K562 (cell line): ENCODE measurements around the gene CIAO1. TPM values are rescaled to one million over a fixed set of nuclear protein-coding genes. Genes with fewer than 3 reads are reported as not detected.

Source experiments
- E2F6 ChIP-seq, 2 experiments: IDR thresholded peaks; 2 replicates each; pipeline ENCODE4 v1.6.1; 2011; ENCODE audit warnings: borderline replicate concordance in 1 of 2, control low read depth in 1 of 2, low read depth in 1 of 2, low read length in 1 of 2, mild to moderate bottlenecking in 1 of 2, mixed read lengths in 1 of 2, moderate library complexity in 1 of 2; ENCODE audit not compliant: insufficient read depth in 1 of 2, insufficient read length in 1 of 2, poor library complexity in 1 of 2, severe bottlenecking in 1 of 2; ENCODE audit errors: extremely low read depth in 1 of 2
- GTF2A2 ChIP-seq: IDR thresholded peaks from 2 replicates; pipeline ENCODE4 v1.6.1; 2016; ENCODE audit warnings: mild to moderate bottlenecking, missing genetic modification characterization, missing compliant biosample characterization
- MAX ChIP-seq: sonication (generic); formaldehyde crosslinking; IDR thresholded peaks from 2 replicates; pipeline ENCODE4 v1.9.0; 2022; ENCODE audit warnings: mild to moderate bottlenecking, missing genetic modification reagents
- MGA ChIP-seq: fragments of 450-650 bp; IDR thresholded peaks from 2 replicates; pipeline ENCODE4 v1.6.1; 2016; ENCODE audit warnings: mild to moderate bottlenecking, moderate library complexity
- MXI1 ChIP-seq: IDR thresholded peaks from 2 replicates; pipeline ENCODE4 v1.6.1; 2011; ENCODE audit warnings: low read depth, mild to moderate bottlenecking, improper control_type of control experiment, low read length
- NBN ChIP-seq: fragments of 450-650 bp; IDR thresholded peaks from 2 replicates; pipeline ENCODE4 v1.6.1; 2016; ENCODE audit warnings: low read depth, mild to moderate bottlenecking
- SMARCA5 ChIP-seq: fragments of 450-650 bp; IDR thresholded peaks from 2 replicates; pipeline ENCODE4 v1.6.1; 2016
- SP2 ChIP-seq: IDR thresholded peaks from 2 replicates; pipeline ENCODE4 v1.6.1; 2011; ENCODE audit warnings: mild to moderate bottlenecking, low read depth, low read length, moderate library complexity; ENCODE audit not compliant: poor library complexity, severe bottlenecking; ENCODE audit errors: extremely low read depth
- THRA ChIP-seq: fragments of 450-650 bp; IDR thresholded peaks from 2 replicates; pipeline ENCODE4 v1.6.1; 2017; ENCODE audit warnings: mild to moderate bottlenecking, moderate library complexity
- polyA plus RNA-seq, 8 experiments: library from polyadenylated mRNA; depleted of rRNA in 4 of 8; stranded (reverse) in 5 of 8; unstranded in 3 of 8; fragments of >200 nt; fragmentation: Nextera tagmentation in 2 of 8; fragmentation: Illumina TruSeq in 1 of 8; extraction: Ambion mirVana in 2 of 8; extraction: Trizol in 1 of 8; gene quantifications; 2 replicates each; pipeline versions ENCODE4 v1.2.1 to v1.2.3, GENCODE V29; 2011 to 2014; ENCODE audit warnings: inconsistent platforms in 1 of 8, missing spikeins in 1 of 8
- total RNA-seq, 7 experiments: library from RNA; depleted of rRNA in 6 of 7; stranded (reverse); fragments of >200 nt in 6 of 7; fragmentation: Illumina TruSeq in 2 of 7; extraction: Trizol in 2 of 7; gene quantifications; 2 replicates each; pipeline versions ENCODE4 v1.2.1 to v1.2.3, GENCODE V29; 2011 to 2021; ENCODE audit warnings: low replicate concordance in 1 of 7

CIAO1 gene
- total and polyA plus RNA-seq, 9 of the 15 experiments (the other 6 are each of a cell fraction or from before 2014, with no cell fraction given), result 11.4 to 156 (median 92.8) TPM

- TF ChIP-seq MGA (peak; percentile 89), THRA (no peak), GTF2A2 (tag) (no peak), SP2 (no peak), MXI1 (no peak), MAX (CRISPR knock-in tag) (peak; percentile 86), E2F6 (IDR thresholded peaks at IDR 0.05; ENCODE audit: borderline replicate concordance in 1 of 2, extremely low read depth in 1 of 2, insufficient read depth in 1 of 2, insufficient read length in 1 of 2, low read depth in 1 of 2, low read length in 1 of 2, poor library complexity in 1 of 2, severe bottlenecking in 1 of 2) (peak; percentile 50 to 91), NBN (no peak), SMARCA5 (no peak)
Observed at GRCh38 chr2:96320728-96321622, 55.0 kb downstream of the CIAO1 start (continued).
